Measurements from ENCODE around the gene LMBR1L. TPM values are rescaled to one million over a fixed set of nuclear protein-coding genes. Genes with fewer than 3 reads are reported as not detected.
"Not testable (repeated sequence)": the region's sequence is repeated elsewhere in the genome, so short reads cannot be mapped to it uniquely, and the experiment has no call there.

Gene LMBR1L
- total and polyA plus RNA-seq, 10 of the 15 experiments (the other 5 are each of a cell fraction or from before 2014, with no cell fraction given), result 2.1 to 42.6 (median 20.0) TPM

DNA sequence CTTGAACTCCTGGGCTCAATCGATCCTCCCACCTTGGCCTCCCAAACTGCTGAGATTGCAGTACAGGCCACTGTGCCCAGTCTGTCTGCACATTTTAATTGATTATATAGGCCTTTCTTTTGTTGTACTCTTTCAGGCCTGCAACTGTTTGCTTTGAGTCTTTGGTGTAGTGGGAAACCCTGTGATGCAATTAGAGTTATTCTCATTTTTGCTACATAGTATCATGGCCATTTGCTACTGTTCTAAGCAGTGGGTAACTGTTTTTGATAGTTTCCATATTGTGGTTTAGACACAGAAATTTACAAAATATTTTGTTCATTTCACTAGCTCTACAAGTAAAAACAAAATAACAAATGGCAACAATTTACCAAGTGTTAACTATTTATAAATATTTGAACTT is 26.8 kb upstream of the LMBR1L start:
- ATAC-seq (no peak), FAIRE-seq (no peak), DNase-seq (ENCODE audit: low read depth, low spot score) (no peak)
- Histone ChIP-seq H4K20me1 (ENCODE audit: control insufficient read depth, insufficient read depth) (no peaks in the 10 kb centered on the region), H3K27me3 (replicated peaks in 1 of 2; ENCODE audit: control insufficient read depth in 2 of 2, insufficient read depth in 2 of 2, low read length in 1 of 2) (no peaks in the 10 kb centered on the region), H3K79me2 (ENCODE audit: control insufficient read depth, insufficient read depth, low read length) (peaks cover 16% of the 10 kb centered on the region), H3K4me1 (ENCODE audit: control insufficient read depth, insufficient read depth, low read length) (peaks cover 8% of the 10 kb centered on the region), H3K27ac (ENCODE audit: control insufficient read depth, insufficient read depth) (no peak overlapping the region), H2AFZ (ENCODE audit: control insufficient read depth, low read depth, low read length) (no peak overlapping the region), H3K4me3 (no peak overlapping the region), H3K4me2 (ENCODE audit: control insufficient read depth, insufficient read depth) (no peak overlapping the region), H3K9me3 (replicated peaks; ENCODE audit: control insufficient read depth, insufficient read depth, low read length) (no peaks in the 10 kb centered on the region), H3K36me3 (ENCODE audit: control insufficient read depth in 2 of 2, insufficient read depth in 2 of 2, low read length in 1 of 2) (no peaks in the 10 kb centered on the region; a peak in 1 of 4 replicates), H3K9ac (ENCODE audit: control insufficient read depth, insufficient read depth, low read length) (no peak overlapping the region)
- in situ Hi-C loops (cut with MboI) (no loop called here), intact Hi-C loops (cut with micrococcal nuclease; ENCODE audit: unreplicated experiment) (no loop called here)
- CTCF ChIA-PET, result interaction anchor here (0.7 to 2.4 kb wide), 4 partner anchors 8 to 149 kb away, joined by 3 to 8 read pairs (median 4); partner anchors contain the start of gene RHEBL1
- TF ChIP-seq PAX5 (IDR thresholded peaks at IDR 0.05; ENCODE audit: borderline replicate concordance, low read depth, low read length), result no peak
- no peak for TF ChIP-seq NFYB (IDR thresholded peaks at IDR 0.05; ENCODE audit: insufficient read depth, low read depth, low read length)
- TF ChIP-seq NFXL1 (IDR thresholded peaks at IDR 0.05; ENCODE audit: borderline replicate concordance), result no peak
- no peak for TF ChIP-seq MYC (IDR thresholded peaks at IDR 0.05; ENCODE audit: insufficient read depth, insufficient read length, insufficient replicate concordance, low read length, severe bottlenecking)
- no peak for TF ChIP-seq ZSCAN29 (IDR thresholded peaks at IDR 0.05)
- TF ChIP-seq POLR2AphosphoS2 (IDR thresholded peaks at IDR 0.05; ENCODE audit: low read depth, low read length), result no peak
- TF ChIP-seq TCF3 (IDR thresholded peaks at IDR 0.05; ENCODE audit: borderline replicate concordance, insufficient read depth, low read depth, low read length), result no peak
- no peak for TF ChIP-seq MEF2A (IDR thresholded peaks at IDR 0.05; ENCODE audit: insufficient read depth, low read depth, low read length)
- TF ChIP-seq YY1 (IDR thresholded peaks at IDR 0.05; ENCODE audit: low read depth, low read length), result no peak
- TF ChIP-seq, protein P1, sequence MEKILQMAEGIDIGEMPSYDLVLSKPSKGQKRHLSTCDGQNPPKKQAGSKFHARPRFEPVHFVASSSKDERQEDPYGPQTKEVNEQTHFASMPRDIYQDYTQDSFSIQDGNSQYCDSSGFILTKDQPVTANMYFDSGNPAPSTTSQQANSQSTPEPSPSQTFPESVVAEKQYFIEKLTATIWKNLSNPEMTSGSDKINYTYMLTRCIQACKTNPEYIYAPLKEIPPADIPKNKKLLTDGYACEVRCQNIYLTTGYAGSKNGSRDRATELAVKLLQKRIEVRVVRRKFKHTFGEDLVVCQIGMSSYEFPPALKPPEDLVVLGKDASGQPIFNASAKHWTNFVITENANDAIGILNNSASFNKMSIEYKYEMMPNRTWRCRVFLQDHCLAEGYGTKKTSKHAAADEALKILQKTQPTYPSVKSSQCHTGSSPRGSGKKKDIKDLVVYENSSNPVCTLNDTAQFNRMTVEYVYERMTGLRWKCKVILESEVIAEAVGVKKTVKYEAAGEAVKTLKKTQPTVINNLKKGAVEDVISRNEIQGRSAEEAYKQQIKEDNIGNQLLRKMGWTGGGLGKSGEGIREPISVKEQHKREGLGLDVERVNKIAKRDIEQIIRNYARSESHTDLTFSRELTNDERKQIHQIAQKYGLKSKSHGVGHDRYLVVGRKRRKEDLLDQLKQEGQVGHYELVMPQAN (conservative IDR thresholded peaks at IDR 0.05), result no peak
- no peak for TF ChIP-seq NR2C1 (IDR thresholded peaks at IDR 0.05)
- no TSS peak for BruUV-seq (replicated peaks)
- SMC1A ChIA-PET (ENCODE audit: uncharacterized antibody, unreplicated experiment), result interaction anchor here (1.0 to 1.3 kb wide), 3 partner anchors 10 to 35 kb away, joined by 3 to 4 read pairs (median 4); no protein-coding TSS in a partner anchor
- RAD21 ChIA-PET (ENCODE audit: unreplicated experiment), result interaction anchor here (1.1 kb wide), 1 partner anchor 28 kb away, joined by 3 read pairs; no protein-coding TSS in a partner anchor
- POLR2A ChIA-PET, result interaction anchor here (1.3 kb wide), 1 partner anchor 68 kb away, joined by 3 read pairs; the partner anchor contains the start of gene RHEBL1
- WGBS (ENCODE audit: insufficient coverage, insufficient replicate concordance, low lambda C conversion rate, missing lambda C conversion rate), result 100% methylated on average over 1 of the region's 1 CpG

GRCh38 chr12:49136997-49137396 is 26.4 kb upstream of the LMBR1L start:
- ATAC-seq; H3K9ac ChIP-seq (ENCODE audit: control insufficient read depth, insufficient read depth, low read length); H3K27me3 ChIP-seq (replicated peaks in 1 of 2; ENCODE audit: control insufficient read depth in 2 of 2, insufficient read depth in 2 of 2, low read length in 1 of 2); H3K4me1 ChIP-seq (ENCODE audit: control insufficient read depth, insufficient read depth, low read length); FAIRE-seq; DNase-seq (ENCODE audit: low read depth, low spot score); H3K27ac ChIP-seq (ENCODE audit: control insufficient read depth, insufficient read depth); H3K9me3 ChIP-seq (replicated peaks; ENCODE audit: control insufficient read depth, insufficient read depth, low read length); H3K4me2 ChIP-seq (ENCODE audit: control insufficient read depth, insufficient read depth); H3K36me3 ChIP-seq (ENCODE audit: control insufficient read depth in 2 of 2, insufficient read depth in 2 of 2, low read length in 1 of 2); in situ Hi-C loops (cut with MboI); BruUV-seq (replicated peaks); H2AFZ ChIP-seq (ENCODE audit: control insufficient read depth, low read depth, low read length); intact Hi-C loops (cut with micrococcal nuclease; ENCODE audit: unreplicated experiment); H4K20me1 ChIP-seq (ENCODE audit: control insufficient read depth, insufficient read depth); H3K4me3 ChIP-seq; CTCF ChIA-PET: not testable (repeated sequence)
- ChIA-PET POLR2A (interaction anchor here (0.6 to 1.3 kb wide), 2 partner anchors 67 to 240 kb away, joined by 3 read pairs; partner anchors contain the start of gene RHEBL1), SMC1A (ENCODE audit: uncharacterized antibody, unreplicated experiment) (interaction anchor here (0.6 to 1.3 kb wide), 5 partner anchors 9 to 147 kb away, joined by 3 to 4 read pairs (median 3); no protein-coding TSS in a partner anchor), RAD21 (ENCODE audit: unreplicated experiment) (interaction anchor here (0.7 kb wide), 1 partner anchor 140 kb away, joined by 4 read pairs; no protein-coding TSS in a partner anchor)
- peaks cover 20% of the 10 kb centered on the region for H3K79me2 ChIP-seq (ENCODE audit: control insufficient read depth, insufficient read depth, low read length)
- 96% methylated on average over 3 of the region's 3 CpGs for WGBS (ENCODE audit: insufficient coverage, insufficient replicate concordance, low lambda C conversion rate, missing lambda C conversion rate)

Measured in GM12878 (cell line).